HFFc6 (cell line): ENCODE measurements around the gene IMPACT. TPM values are rescaled to one million over a fixed set of nuclear protein-coding genes. Genes with fewer than 3 reads are reported as not detected.

Experiments used
- DNase-seq: peaks from one replicate; pipeline ENCODE4 v3.0.0-alpha.2; 2018
- H3K27ac Mint-ChIP-seq: 2 replicates; pipeline ENCODE4 v1.8.0; 2020; ENCODE audit warnings: mild to moderate bottlenecking, mixed read lengths
- H3K27me3 Mint-ChIP-seq: 2 replicates; pipeline ENCODE4 v1.8.0; 2021; ENCODE audit warnings: mild to moderate bottlenecking, moderate library complexity, mixed read lengths; ENCODE audit not compliant: insufficient read depth
- H3K36me3 Mint-ChIP-seq: 2 replicates; pipeline ENCODE4 v1.8.0; 2021; ENCODE audit warnings: low read depth, mixed read lengths
- H3K4me1 Mint-ChIP-seq: 2 replicates; pipeline ENCODE4 v1.8.0; 2020; ENCODE audit warnings: low read depth, mixed read lengths
- H3K4me3 Mint-ChIP-seq: 2 replicates; pipeline ENCODE4 v1.8.0; 2020; ENCODE audit warnings: mild to moderate bottlenecking, moderate library complexity, mixed read lengths
- H3K9me3 Mint-ChIP-seq: 2 replicates; pipeline ENCODE4 v1.8.0; 2020; ENCODE audit warnings: mild to moderate bottlenecking, mixed read lengths
- CTCF ChIP-seq: fragments of 200-600 bp; sonication (generic); IDR thresholded peaks from 2 replicates; pipeline ENCODE4 v1.5.0; 2021; ENCODE audit warnings: antibody characterized with exemption, mild to moderate bottlenecking
- long read RNA-seq: library from polyadenylated mRNA; unstranded; transcript quantifications from one replicate; pipeline ENCODE4 v2.0.0, GENCODE V29; 2019
- total RNA-seq, 6 experiments: library from RNA; stranded (reverse); fragmentation: NEBNext Ultra II Directional; extraction: Animal tissue kit (Norgen Biotek cat#: 25700); gene quantifications; 2 replicates in 1 of 6; 3 replicates in 5 of 6; pipeline ENCODE4 v1.2.3, GENCODE V29; 2021

The IMPACT gene, protein sequence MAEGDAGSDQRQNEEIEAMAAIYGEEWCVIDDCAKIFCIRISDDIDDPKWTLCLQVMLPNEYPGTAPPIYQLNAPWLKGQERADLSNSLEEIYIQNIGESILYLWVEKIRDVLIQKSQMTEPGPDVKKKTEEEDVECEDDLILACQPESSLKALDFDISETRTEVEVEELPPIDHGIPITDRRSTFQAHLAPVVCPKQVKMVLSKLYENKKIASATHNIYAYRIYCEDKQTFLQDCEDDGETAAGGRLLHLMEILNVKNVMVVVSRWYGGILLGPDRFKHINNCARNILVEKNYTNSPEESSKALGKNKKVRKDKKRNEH
- 10 to 100 TPM; 37.5 to 49.6 (median 45.6) TPM for total RNA-seq
- long read RNA-seq, transcript IMPACT-201 (11 exons, 3,792 nt), result major isoform, 33 of 40 reads
- long read RNA-seq, partial matches to known transcripts, result 1 of 40 reads
- long read RNA-seq, other reads (novel, unspliced or antisense), result 5 of 40 reads

DNA sequence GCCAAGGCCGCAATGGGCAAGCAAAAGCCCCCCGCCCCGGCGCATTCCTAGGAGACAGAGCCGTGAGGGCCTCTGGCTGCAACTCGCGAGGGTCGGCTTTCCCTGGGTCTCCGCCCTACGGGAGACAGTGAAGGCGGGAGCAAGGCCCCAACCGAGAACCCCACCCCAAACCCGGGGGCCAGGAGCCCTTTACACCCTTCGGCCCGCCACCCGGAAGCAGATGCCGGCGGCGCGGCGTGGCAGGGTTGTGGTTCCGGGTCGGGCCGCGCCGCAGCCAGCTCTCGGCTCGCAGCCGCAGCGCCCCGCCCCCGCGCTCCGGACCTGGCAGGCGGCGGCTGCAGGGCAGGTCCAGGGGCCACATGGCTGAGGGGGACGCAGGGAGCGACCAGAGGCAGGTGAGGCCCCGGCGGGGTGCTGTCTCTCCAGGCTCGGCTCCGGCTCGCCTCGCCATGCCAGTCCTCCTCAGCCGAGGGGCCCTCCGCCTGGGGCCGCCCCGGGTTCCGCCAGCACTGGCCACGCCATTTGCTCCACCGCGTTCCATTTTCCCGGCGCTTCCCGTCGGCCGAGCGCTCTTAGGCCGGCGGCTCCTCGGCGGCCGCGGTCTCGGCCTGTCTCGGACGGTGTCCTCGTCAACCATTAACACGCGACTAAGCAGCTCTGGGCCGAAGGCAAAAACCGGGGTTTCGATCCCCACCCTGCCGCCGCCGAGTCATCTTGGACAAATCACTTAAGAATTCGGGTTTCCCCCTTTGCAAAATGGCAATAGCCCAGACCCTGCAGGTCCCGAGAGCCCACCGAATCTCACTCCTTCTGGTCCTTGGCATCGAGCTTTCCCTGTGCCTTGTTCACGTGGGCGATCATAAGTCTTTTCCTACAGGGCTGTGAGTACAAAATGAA lies at the start of gene IMPACT:
Gene IMPACT, plus strand, starts transcription at position 273 of the 897 bp plus-strand sequence. Its CDS starts 87 bp downstream, at position 360.
- Mint-ChIP-seq H3K4me3 (peak within 1 kb of the TSS; percentile 95), H3K27me3 (no peaks in the 10 kb centered on the region; the same call in 1 of the 2 replicates), H3K27ac (peak within 1 kb of the TSS; percentile 96), H3K36me3 (peaks cover 26% of the 10 kb centered on the region), H3K4me1 (peaks cover 35% of the 10 kb centered on the region), H3K9me3 (0 out of 2 replicates have a peak, but pooled peaks cover 9% of the 10 kb centered on the region)
- peak; percentile 45 for DNase-seq
- TF ChIP-seq CTCF, result no peak

DNA sequence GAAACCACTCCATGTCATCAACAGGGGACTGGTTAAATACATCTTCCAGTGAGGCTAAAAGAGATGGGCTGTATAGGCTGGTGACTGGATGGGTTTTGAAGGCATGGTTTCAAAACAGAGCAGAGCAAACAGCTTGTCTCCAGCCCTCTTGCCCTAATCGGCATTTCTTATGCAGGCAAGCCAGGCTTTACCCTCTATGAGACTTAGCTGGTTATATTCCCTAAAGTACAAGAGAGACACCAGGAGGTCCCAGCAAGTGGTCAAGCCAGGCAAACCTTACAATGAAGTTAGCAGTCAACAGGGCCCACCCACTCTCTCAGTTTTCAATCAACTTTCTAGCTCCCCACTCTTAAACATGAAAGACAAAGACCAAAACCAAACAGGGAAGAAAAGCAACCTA lies 47.9 kb upstream of the IMPACT start:
- no peak for TF ChIP-seq CTCF
- no peak for DNase-seq
- Mint-ChIP-seq H3K4me3 (no peak overlapping the region), H3K4me1 (peaks cover 1% of the 10 kb centered on the region; the same call in 1 of the 2 replicates), H3K36me3 (peaks cover 3% of the 10 kb centered on the region; the same call in 1 of the 2 replicates), H3K27me3 (no peaks in the 10 kb centered on the region), H3K9me3 (no peaks in the 10 kb centered on the region), H3K27ac (no peak overlapping the region)

- Mint-ChIP-seq H3K4me3 (no peak overlapping the region), H3K27ac (no peak overlapping the region), H3K4me1 (peaks cover 5% of the 10 kb centered on the region; the same call in 1 of the 2 replicates), H3K36me3 (peaks cover 3% of the 10 kb centered on the region; the same call in 1 of the 2 replicates), H3K9me3 (no peaks in the 10 kb centered on the region), H3K27me3 (no peaks in the 10 kb centered on the region)
- TF ChIP-seq CTCF, result no peak
- DNase-seq, result no peak
Observed at GRCh38 chr18:24380163-24380747, 46.2 kb upstream of the IMPACT start.

DNA sequence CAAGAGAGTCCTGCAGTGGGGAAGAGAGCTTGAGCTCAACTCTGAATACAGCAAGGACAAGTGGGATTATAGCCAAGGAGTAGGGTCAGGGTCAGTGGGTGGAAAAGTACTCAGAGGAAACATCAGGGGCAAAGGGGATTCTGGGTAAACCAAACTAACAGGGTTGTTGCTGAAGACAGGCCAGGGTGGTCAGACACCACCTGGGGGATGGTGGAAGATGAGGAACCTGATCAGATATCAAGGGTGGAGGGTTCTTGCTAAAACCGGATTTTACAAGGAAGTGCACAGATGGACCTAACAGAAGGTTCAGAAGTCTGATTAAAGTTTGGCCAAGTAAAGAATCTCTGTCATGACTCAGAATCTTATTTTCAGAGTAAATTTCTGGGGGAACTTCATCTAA lies 45.3 kb upstream of the IMPACT start:
- H3K27me3 Mint-ChIP-seq, result no peaks in the 10 kb centered on the region; the same call in 1 of the 2 replicates
- H3K9me3 Mint-ChIP-seq, result no peaks in the 10 kb centered on the region
- no peak overlapping the region for H3K27ac Mint-ChIP-seq
- DNase-seq, result no peak
- H3K4me3 Mint-ChIP-seq, result no peak overlapping the region
- no peak for TF ChIP-seq CTCF
- H3K36me3 Mint-ChIP-seq, result no peaks in the 10 kb centered on the region
- peaks cover 5% of the 10 kb centered on the region; the same call in 1 of the 2 replicates for H3K4me1 Mint-ChIP-seq

- H3K4me3 Mint-ChIP-seq, result no peak overlapping the region
- no peak for DNase-seq
- no peaks in the 10 kb centered on the region for H3K36me3 Mint-ChIP-seq
- H3K27ac Mint-ChIP-seq, result no peak overlapping the region
- peaks cover 5% of the 10 kb centered on the region; the same call in 1 of the 2 replicates for H3K4me1 Mint-ChIP-seq
- no peak for TF ChIP-seq CTCF
- H3K9me3 Mint-ChIP-seq, result no peaks in the 10 kb centered on the region
- H3K27me3 Mint-ChIP-seq, result no peaks in the 10 kb centered on the region; the same call in 1 of the 2 replicates
Observed at GRCh38 chr18:24386681-24387080, 39.8 kb upstream of the IMPACT start.
